HG03097 (cell line): ENCODE measurements around the gene ANKHD1.
"Not testable (repeated sequence)": the region's sequence is repeated elsewhere in the genome, so short reads cannot be mapped to it uniquely, and the experiment has no call there.

Experiments
- ATAC-seq: cut with Tn5 transposase; IDR thresholded peaks from one replicate; pipeline ENCODE4 v1.9.1; 2021; ENCODE audit not compliant: unreplicated experiment, low FRiP score

The ANKHD1 gene

GRCh38 chr5:140561753-140562523, 160.3 kb downstream of the ANKHD1 start:
- ATAC-seq, result no peak

GRCh38 chr5:140563596-140563995, 162.0 kb downstream of the ANKHD1 start:
- no peak for ATAC-seq

- ATAC-seq, result peak; percentile 83
Measured at GRCh38 chr5:140564196-140565023, 162.8 kb downstream of the ANKHD1 start, which contains the start of the genes APBB3 and SLC35A4. Gene APBB3 (minus strand): TSS chr5:140564598. CDS start chr5:140564245, 353 bp downstream. Gene SLC35A4 (plus strand): TSS chr5:140564828. CDS start chr5:140567170, 2,342 bp downstream.

GRCh38 chr5:140565024-140565779, 163.6 kb downstream of the ANKHD1 start:
- ATAC-seq, result no peak

GRCh38 chr5:140565780-140566095, 164.1 kb downstream of the ANKHD1 start:
- no peak for ATAC-seq

- ATAC-seq, result no peak
Measured at GRCh38 chr5:140566665-140567064, 165.0 kb downstream of the ANKHD1 start.

- ATAC-seq, result no peak
Measured at GRCh38 chr5:140567136-140567818, 165.6 kb downstream of the ANKHD1 start.

- ATAC-seq, result no peak
Measured at GRCh38 chr5:140567871-140568270, 166.2 kb downstream of the ANKHD1 start.

GRCh38 chr5:140568443-140569063, 166.9 kb downstream of the ANKHD1 start:
- ATAC-seq, result no peak

- no peak for ATAC-seq
Measured at GRCh38 chr5:140569197-140569596, 167.6 kb downstream of the ANKHD1 start.

- ATAC-seq, result no peak
Measured at GRCh38 chr5:140570058-140570457, 168.4 kb downstream of the ANKHD1 start.

GRCh38 chr5:140570488-140570887, 168.9 kb downstream of the ANKHD1 start:
- no peak for ATAC-seq

GRCh38 chr5:140571105-140571504, 169.5 kb downstream of the ANKHD1 start:
- no peak for ATAC-seq

- ATAC-seq, result no peak
Measured at GRCh38 chr5:140573683-140574082, 172.1 kb downstream of the ANKHD1 start.

- ATAC-seq, result no peak
Measured at GRCh38 chr5:140574165-140574564, 172.5 kb downstream of the ANKHD1 start.

- no peak for ATAC-seq
Measured at GRCh38 chr5:140575309-140575708, 173.7 kb downstream of the ANKHD1 start.

- no peak for ATAC-seq
Measured at GRCh38 chr5:140576776-140577201, 175.2 kb downstream of the ANKHD1 start.

GRCh38 chr5:140579188-140579747, 177.6 kb downstream of the ANKHD1 start:
- not testable (repeated sequence) for ATAC-seq

- ATAC-seq, result no peak
Measured at GRCh38 chr5:140587495-140587894, 185.9 kb downstream of the ANKHD1 start.
